NOMO-1 (cell line): ENCODE measurements around the gene ANKRD18B.
"Not testable (repeated sequence)": the region's sequence is repeated elsewhere in the genome, so short reads cannot be mapped to it uniquely, and the experiment has no call there.

Source experiments
- DNase-seq, 2 experiments: peaks; one replicate each; lab custom pipeline; 2025; ENCODE audit not compliant: unreplicated experiment in 2 of 2; lab: John Stamatoyannopoulos, UW

ANKRD18B gene

GRCh38 chr9:33523397-33524305 lies at the start of gene ANKRD18B:
TSS of gene ANKRD18B (plus strand) at chr9:33524251. CDS start at chr9:33524490, 239 bp downstream.
- peak; percentile 11 to 12 for DNase-seq

- DNase-seq: no peak
Observed at GRCh38 chr9:33475357-33475756, 48.7 kb upstream of the ANKRD18B start.

GRCh38 chr9:33476503-33476902 lies 47.5 kb upstream of the ANKRD18B start:
- DNase-seq: no peak

DNA sequence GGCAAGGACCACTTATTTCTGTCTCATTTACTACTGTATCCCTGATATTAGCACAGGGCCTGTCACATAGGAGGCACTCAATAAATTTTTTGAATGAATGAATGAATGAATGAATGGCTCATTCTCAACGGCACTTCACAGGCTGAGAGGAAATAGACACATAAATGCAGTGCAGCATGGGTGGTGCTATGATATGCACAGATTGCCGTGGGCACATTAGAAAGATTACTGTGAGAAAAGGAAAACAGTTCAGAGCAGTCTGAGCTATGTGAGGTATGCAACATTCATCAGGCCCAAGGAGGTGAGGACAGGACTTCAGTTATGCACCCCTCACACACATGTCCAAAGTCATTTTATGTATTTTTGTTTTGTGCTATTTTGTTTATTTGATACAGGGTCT lies 43.9 kb upstream of the ANKRD18B start:
- no peak for DNase-seq

DNA sequence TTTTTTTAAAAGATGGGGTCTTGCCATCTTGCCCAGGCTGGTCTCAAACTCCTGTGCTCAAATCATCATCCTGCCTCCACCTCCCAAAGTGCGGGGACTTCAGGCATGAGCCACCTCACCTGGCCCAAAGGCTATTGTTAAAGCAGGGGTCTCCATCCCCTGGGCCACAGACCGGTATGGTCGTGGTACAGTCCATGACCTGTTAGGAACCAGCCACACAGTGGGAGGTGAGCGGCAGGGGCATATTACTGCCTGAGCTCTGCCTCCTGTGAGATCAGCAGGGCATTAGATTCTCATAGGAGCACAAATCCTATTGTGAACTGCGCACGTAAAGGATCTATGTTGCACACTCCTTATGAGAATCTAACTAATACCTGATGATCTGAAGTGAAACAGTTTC lies 43.1 kb upstream of the ANKRD18B start:
- no peak for DNase-seq

DNA sequence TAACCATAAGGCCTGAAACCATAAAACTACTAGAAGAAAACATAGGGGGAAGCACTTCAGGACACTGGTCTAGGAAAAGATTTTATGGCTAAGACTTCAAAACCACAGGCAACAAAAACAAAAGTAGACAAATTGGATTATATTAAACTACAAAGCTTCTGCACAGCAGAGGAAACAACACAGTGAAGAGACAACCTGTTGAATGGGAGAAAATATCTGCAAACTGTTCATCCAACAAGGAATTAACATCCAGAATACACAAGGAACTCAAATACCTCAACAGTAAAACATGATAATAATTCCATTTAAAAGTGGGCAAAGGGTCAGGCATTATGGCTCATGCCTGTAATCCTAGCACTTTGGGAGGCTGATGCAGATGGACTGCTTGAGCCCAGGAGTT lies 38.7 kb upstream of the ANKRD18B start:
- not testable (repeated sequence) for DNase-seq

DNA sequence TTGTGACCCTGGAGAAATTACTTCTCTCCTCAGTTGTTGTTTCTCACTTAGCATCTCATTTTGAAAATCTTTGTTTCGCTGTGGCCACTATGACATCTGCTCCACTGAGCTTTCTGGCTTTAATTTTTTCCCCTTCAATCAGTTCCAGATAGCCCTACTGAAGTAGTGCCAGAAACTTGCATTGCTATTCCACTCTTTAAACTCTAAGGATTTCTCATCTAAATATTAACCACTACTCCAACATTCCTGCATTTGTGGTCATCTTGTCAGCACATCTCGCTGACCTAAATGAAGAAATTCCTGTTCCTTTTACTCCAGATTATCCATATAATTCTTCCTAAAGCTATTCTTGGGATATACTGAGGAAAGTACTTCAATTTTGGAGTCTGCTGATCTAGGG lies 35.0 kb upstream of the ANKRD18B start:
- DNase-seq: no peak

DNA sequence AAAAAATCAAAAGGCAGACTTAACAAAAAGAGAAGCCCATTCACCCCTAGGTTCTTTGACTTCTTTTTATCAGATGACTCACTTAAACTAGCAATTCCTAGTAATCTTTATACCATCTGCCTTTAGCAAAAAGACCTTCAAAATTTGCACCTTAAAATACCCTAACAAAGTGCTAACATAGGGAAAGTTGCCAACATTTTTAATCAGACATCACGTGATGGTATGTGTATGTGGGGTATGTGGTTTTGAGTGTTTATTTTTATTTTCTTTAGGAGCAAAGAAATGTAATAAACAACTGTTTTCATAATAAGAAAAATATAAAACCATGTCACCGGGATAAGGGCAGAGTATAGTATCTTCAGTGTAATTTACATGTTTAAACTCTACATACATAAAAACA lies 30.2 kb upstream of the ANKRD18B start:
- not testable (repeated sequence) for DNase-seq

DNA sequence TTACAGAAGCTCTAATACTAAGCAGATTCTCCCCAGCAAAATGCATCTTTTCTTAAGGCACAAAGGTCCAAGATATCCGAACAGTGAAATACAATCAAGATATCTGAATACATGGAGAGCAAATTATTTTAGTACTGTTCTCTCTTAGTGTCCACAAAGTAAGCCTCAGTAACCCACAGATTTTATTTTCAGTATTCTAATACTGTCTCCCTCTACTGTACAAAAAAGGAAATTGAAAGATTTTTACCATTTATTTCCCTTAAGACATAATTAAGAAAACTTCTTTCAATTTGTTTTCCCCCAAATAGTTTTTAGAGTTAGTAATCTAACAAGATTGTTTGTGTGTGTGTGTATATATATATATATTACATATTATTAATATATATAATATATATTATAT lies 25.7 kb upstream of the ANKRD18B start:
- DNase-seq: peak in 1 of 2 experiments; percentile 36

- DNase-seq: no peak
Observed at GRCh38 chr9:33506626-33507370, 17.3 kb upstream of the ANKRD18B start.

GRCh38 chr9:33510262-33511183 lies 13.5 kb upstream of the ANKRD18B start:
- DNase-seq: peak; percentile 57 to 58

- not testable (repeated sequence) for DNase-seq
Observed at GRCh38 chr9:33511184-33511517, 12.9 kb upstream of the ANKRD18B start.

DNA sequence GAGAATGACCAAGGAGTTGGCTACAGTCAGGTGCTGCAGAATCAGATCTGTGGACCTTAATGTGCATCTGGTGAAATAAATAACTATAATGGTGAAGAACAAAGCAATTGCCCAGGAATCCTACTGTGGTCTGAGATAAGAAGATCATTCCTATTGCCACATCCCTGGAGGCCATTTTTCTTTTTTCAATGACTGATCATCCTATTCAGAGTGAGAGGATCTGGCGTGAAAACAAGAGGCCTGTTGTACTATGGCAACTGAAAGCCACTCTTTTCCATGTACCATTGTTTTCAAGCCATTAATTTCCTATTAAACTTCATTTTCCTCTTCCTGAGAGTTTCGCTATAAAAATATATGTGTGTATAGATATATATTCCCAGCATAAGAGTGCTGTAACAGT lies 11.5 kb upstream of the ANKRD18B start:
- DNase-seq: not testable (repeated sequence)

GRCh38 chr9:33515342-33515995 lies 8.6 kb upstream of the ANKRD18B start:
- DNase-seq: not testable (repeated sequence)

DNA sequence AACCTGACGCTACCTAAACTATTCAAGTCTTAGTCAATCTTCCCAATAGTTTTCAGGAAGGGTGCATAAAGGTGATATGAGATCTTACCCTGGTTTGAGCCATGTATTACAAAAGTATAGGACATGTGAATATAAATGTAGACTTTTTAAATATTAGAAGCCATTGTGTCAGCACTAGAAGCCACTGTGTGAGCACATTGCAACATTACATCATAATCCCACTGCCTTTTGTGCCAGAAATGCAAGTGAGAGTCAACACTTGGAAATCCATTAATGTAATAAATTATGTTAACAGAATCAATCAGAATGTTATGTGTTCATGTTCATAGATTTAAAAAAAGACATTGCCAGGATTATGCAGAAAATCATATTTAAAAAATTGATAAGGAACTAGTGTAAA lies 7.7 kb upstream of the ANKRD18B start:
- DNase-seq: not testable (repeated sequence)

DNA sequence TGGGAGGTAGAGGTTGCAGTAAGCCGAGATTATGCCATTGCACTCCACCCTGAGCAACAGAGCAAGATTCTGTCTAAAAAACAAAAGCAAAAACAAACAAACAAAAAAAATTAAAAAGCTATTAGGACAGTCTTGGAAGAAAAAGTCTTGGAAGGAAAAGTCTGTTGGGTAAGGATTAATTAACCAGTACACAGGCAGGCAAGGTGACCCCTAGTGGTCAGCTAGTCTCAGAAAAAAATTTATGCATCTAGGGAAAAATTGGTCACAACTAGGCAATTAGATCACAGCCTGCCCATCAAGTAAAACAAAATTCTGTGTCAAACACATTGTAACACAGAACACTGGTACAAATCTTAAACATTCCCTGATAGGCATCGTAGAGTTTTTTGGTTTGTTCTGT lies 6.7 kb upstream of the ANKRD18B start:
- DNase-seq: peak; percentile 4 to 31

GRCh38 chr9:33517934-33518577 lies 6.0 kb upstream of the ANKRD18B start:
- DNase-seq: not testable (repeated sequence)

GRCh38 chr9:33521861-33522260 lies 2.2 kb upstream of the ANKRD18B start:
- DNase-seq: not testable (repeated sequence)

DNA sequence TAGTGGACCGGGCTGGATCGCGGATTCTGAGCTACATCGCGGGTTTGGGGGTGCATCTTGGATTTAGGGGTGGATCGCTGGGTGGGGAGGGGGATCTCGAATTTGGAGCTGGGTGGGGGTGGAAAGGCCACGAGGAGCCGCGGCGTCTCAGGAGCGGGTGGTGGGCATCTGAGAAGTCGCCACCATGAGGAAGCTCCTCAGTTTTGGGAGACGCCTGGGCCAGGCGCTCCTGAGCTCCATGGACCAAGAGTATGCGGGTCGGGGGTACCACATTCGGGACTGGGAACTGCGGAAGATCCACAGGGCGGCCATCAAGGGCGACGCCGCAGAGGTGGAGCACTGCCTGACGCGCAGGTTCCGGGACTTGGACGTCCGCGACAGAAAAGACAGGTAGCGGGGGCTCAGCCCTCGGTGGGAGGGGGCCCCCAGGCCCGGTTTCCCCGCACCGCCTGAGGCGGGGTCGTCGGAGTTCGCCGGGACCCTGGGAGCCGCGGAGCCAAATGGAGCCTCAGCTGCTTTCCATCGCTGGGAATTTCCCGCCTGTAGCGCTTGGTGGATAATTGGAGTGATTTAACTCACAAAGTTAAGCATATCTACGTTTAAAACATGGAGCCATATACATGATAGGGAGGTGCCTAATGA lies 376 bp downstream of the ANKRD18B start:
- DNase-seq: no peak
